Measurements from ENCODE around the gene CSH1. TPM values are rescaled to one million over a fixed set of nuclear protein-coding genes. Genes with fewer than 3 reads are reported as not detected.

The CSH1 gene
- total RNA-seq, 1 experiment from 2014 or later: not detected

GRCh38 chr17:63926164-63926563 is 29.8 kb upstream of the CSH1 start:
- no peak overlapping the region for H3K4me3 Mint-ChIP-seq
- no peaks in the 10 kb centered on the region for H4K20me1 ChIP-seq (ENCODE audit: control insufficient read depth, insufficient read depth, insufficient read length)
- no peaks in the 10 kb centered on the region for H3K4me1 ChIP-seq (ENCODE audit: insufficient read depth, low read length)
- no peak overlapping the region for H2BK20ac ChIP-seq (ENCODE audit: low read depth, low read length, poor library complexity, severe bottlenecking)
- no peak for DNase-seq
- H3K56ac ChIP-seq (ENCODE audit: insufficient read length, low read depth, low read length): no peak overlapping the region
- H3K23me2 ChIP-seq (ENCODE audit: insufficient read length, low read depth, low read length, poor library complexity, severe bottlenecking): no peaks in the 10 kb centered on the region
- no peak overlapping the region for H4K8ac ChIP-seq (replicated peaks; ENCODE audit: insufficient read length, low read depth, low read length)
- no peaks in the 10 kb centered on the region; the same call in 1 of the 2 replicates for H3K27me3 Mint-ChIP-seq (ENCODE audit: low read depth)
- H3K9me3 Mint-ChIP-seq: no peaks in the 10 kb centered on the region
- no peak overlapping the region for H2BK12ac ChIP-seq (ENCODE audit: insufficient read length, low read depth, low read length)
- H3K36me3 Mint-ChIP-seq (ENCODE audit: insufficient read depth in 1 of 3, low read depth in 3 of 3): no peaks in the 10 kb centered on the region
- no peak overlapping the region for H2BK15ac ChIP-seq (ENCODE audit: low read depth, low read length)
- H3K9me3 ChIP-seq (ENCODE audit: control insufficient read depth, low read depth, low read length): no peaks in the 10 kb centered on the region
- no peak overlapping the region for H2AK5ac ChIP-seq (ENCODE audit: insufficient read length, low read length)
- no peak for TF ChIP-seq CTCF (conservative IDR thresholded peaks at IDR 0.05)
- H2AFZ ChIP-seq (ENCODE audit: low read length): no peak overlapping the region
- WGBS (ENCODE audit: extremely low coverage, insufficient read length, low lambda C conversion rate): no CpG with 5 or more reads among the region's 2 CpGs
- no peak overlapping the region for H3K9ac ChIP-seq (ENCODE audit: extremely low read depth, insufficient read length, low read length)
- H3K27me3 ChIP-seq (ENCODE audit: insufficient read depth, low read length): no peaks in the 10 kb centered on the region
- H4K91ac ChIP-seq (ENCODE audit: insufficient read length, low read depth, low read length): no peak overlapping the region
- H3K4me2 ChIP-seq (ENCODE audit: insufficient read depth, insufficient read length, low read length): no peak overlapping the region
- no peak overlapping the region for H3K27ac Mint-ChIP-seq
- peaks cover 6 to 8% of the 10 kb centered on the region in 2 experiments for H3K4me1 Mint-ChIP-seq
- H3K14ac ChIP-seq (ENCODE audit: insufficient read depth, low read length): no peak overlapping the region
- no peak overlapping the region for H3K4ac ChIP-seq (ENCODE audit: low read depth, low read length)
- H3K23ac ChIP-seq (ENCODE audit: insufficient read length, low read depth, low read length): no peak overlapping the region
- H2BK5ac ChIP-seq (ENCODE audit: insufficient read length, low read length): no peak overlapping the region
- H3K18ac ChIP-seq (ENCODE audit: insufficient read length, low read depth, low read length): no peak overlapping the region
- no peak overlapping the region for H3T11ph ChIP-seq (ENCODE audit: low read length)
- no peak overlapping the region for H2BK120ac ChIP-seq (ENCODE audit: low read depth, low read length, poor library complexity, severe bottlenecking)
- no peaks in the 10 kb centered on the region for H3K79me2 ChIP-seq (ENCODE audit: insufficient read depth, low read length)
- no peak overlapping the region for H4K5ac ChIP-seq (ENCODE audit: insufficient read length, low read depth, low read length)
- no peak overlapping the region for H3K27ac ChIP-seq (ENCODE audit: insufficient read length, low read depth, low read length)
- H3K79me1 ChIP-seq (ENCODE audit: insufficient read depth, low read depth, low read length, poor library complexity, severe bottlenecking): no peaks in the 10 kb centered on the region
